ENCODE measurements around the gene NRG2. TPM values are rescaled to one million over a fixed set of nuclear protein-coding genes. Genes with fewer than 3 reads are reported as not detected.

Gene NRG2
- total and polyA plus RNA-seq, 2 of the 8 experiments (the other 6 are each of a cell fraction or from before 2014, with no cell fraction given): 0.27 to 0.54 TPM

DNA sequence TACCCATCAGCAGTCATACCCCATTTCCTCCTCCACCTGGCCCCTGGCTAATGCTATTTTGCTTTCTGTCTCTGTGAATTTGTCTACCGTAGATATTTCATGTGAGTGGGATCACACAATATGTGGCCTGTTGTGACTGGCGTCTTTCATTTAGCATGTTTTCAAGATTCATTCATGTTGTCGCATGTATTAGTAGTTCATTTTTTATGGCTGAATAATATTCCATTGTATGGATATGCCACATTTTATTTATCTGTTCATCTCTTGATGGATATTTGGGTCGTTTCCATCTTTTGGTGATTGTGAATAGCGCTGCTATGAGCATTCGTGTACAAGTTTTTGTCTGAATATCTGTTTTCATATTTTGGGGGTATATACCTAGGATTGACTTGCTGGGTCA is 213.6 kb downstream of the NRG2 start (continued):
- TF ChIP-seq CBX8 (IDR thresholded peaks at IDR 0.05; ENCODE audit: borderline replicate concordance, low read depth, low read length) (no peak), GTF2F1 (IDR thresholded peaks at IDR 0.05; ENCODE audit: borderline replicate concordance, low read depth, low read length) (no peak)

Measured in H1 (cell line).